ENCODE data around the gene SSTR3. TPM values are rescaled to one million over a fixed set of nuclear protein-coding genes. Genes with fewer than 3 reads are reported as not detected.

The SSTR3 gene
- total RNA-seq, 1 donor from 2014 or later, result 0.10 TPM

GRCh38 chr22:37229012-37229804 is 16.9 kb upstream of the SSTR3 start:
- peak; percentile 30 for DNase-seq

GRCh38 chr22:37228106-37229011 is 16.1 kb upstream of the SSTR3 start:
- peak; percentile 49 for DNase-seq

- DNase-seq, result no peak
Observed at GRCh38 chr22:37226514-37226913, 14.2 kb upstream of the SSTR3 start.

GRCh38 chr22:37226087-37226486 is 13.8 kb upstream of the SSTR3 start:
- no peak for DNase-seq

GRCh38 chr22:37225481-37225880 is 13.2 kb upstream of the SSTR3 start:
- no peak for DNase-seq

- DNase-seq, result no peak
Observed at GRCh38 chr22:37224757-37225420, 12.6 kb upstream of the SSTR3 start.

GRCh38 chr22:37223965-37224551 is 11.8 kb upstream of the SSTR3 start:
- no peak for DNase-seq

GRCh38 chr22:37222440-37222971 is 10.2 kb upstream of the SSTR3 start:
- DNase-seq, result no peak

GRCh38 chr22:37221424-37222333 is 9.4 kb upstream of the SSTR3 start:
- DNase-seq, result no peak

GRCh38 chr22:37220543-37220981 is 8.3 kb upstream of the SSTR3 start:
- DNase-seq, result no peak

- DNase-seq, result no peak
Observed at GRCh38 chr22:37219533-37219932, 7.3 kb upstream of the SSTR3 start.

- DNase-seq, result no peak
Observed at GRCh38 chr22:37218771-37219411, 6.6 kb upstream of the SSTR3 start.

- no peak for DNase-seq
Observed at GRCh38 chr22:37218399-37218770, 6.1 kb upstream of the SSTR3 start.

GRCh38 chr22:37215890-37216289 is 3.6 kb upstream of the SSTR3 start:
- DNase-seq, result no peak

GRCh38 chr22:37214731-37215030 is 2.4 kb upstream of the SSTR3 start:
- DNase-seq, result no peak

GRCh38 chr22:37213941-37214730 is 1.9 kb upstream of the SSTR3 start:
- DNase-seq, result no peak

GRCh38 chr22:37213218-37213855 is 1.1 kb upstream of the SSTR3 start:
- DNase-seq, result no peak

GRCh38 chr22:37211866-37212173 is 457 bp downstream of the SSTR3 start:
- DNase-seq, result no peak

- DNase-seq, result no peak
Observed at GRCh38 chr22:37211075-37211865, 1.0 kb downstream of the SSTR3 start.
